IPS DF 4.7 (cell line): ENCODE data around the gene HNF1B.

Source experiments
- DNase-seq: peaks from one replicate; pipeline ENCODE4 v3.0.0-alpha.2; 2013; ENCODE audit warnings: low spot score; ENCODE audit errors: extremely low read depth

HNF1B gene

DNA sequence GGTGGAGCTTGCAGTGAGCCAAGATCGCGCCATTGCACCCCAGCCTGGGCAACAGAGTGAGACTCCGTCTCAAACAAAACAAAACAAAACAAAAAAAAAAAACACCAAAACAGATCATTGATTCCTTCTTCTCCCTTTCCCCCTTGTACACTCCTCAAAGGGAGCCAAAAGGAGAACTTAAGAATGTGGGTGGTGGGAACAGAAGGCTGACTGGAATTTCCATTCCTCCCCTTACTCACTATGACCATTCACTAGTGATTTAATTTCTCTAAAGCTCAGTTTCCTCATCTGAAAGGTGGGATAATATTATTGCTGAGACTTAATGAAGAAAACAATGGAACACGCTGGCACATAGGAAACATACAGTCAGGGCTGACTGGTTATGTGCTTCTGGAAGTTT is 17.1 kb upstream of the HNF1B start:
- DNase-seq: no peak

GRCh38 chr17:37761059-37761458 is 16.2 kb upstream of the HNF1B start:
- DNase-seq: no peak

DNA sequence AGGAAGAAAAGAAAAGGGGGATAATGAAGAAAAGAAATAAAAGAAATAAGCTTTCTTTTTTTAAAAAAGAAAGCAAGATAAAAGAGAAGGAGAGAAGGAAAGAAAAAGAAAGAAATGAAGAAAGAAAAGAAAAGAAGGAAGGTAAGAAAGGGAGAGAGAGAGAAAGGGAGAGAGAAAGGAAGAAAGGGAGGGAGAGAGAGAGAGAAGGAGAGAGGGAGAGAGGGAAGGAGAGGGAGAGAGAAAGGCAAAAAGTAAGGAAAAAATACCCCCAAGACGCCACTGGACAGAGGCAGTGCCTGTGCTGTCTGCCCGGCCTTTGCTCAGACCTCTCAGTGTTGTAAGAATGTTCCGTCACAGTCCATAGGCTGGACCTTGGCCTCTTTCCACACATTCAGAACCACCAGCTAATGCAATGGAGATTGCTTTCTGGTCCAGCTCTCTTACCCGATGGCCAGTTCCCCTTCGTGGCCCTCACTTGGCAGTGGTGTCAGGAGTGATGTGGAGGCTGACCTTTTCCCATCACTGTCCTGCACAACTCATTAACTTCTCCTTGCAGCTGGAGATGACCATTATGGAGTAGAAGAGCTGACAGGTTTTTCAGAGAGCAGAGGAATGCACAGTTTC is 14.3 kb upstream of the HNF1B start:
- DNase-seq: no peak

DNA sequence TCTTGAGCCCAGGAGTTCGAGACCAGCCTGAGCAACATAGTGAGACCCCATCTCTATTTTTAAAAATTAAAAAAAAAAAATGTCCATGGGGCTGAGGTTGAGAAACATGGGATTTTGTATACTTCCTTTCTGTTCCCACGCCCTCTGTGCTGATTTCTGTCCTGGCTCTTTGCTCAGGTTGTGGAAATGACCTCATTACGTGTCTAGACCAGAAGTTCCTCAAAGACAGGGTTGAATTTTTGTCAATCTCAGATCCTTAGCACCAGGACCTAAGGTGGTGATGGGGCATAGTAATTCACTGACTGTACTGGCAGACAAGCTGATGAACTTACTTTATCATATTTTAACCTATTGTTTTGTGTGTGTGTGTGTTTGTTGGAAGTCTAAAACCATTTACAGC is 11.2 kb upstream of the HNF1B start:
- DNase-seq: no peak

DNA sequence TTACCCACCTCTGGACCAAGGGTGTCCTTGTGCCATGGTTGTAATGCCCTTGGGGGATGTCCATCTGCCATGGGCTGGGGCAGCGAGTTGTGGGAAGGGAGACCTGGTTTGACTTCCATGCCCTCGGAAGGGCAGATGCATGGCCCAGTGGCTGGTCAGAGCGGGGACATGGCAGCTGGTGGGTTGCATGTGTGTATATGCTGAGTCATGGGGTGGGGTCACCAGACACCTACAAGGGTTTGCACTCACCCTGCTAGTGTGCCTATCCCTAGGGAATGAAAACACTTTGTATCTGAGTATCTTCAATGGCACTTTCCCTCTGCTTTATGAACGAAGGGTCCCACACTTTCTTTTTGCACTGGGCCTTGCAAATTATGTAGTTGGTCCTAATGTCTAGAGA is 10.6 kb upstream of the HNF1B start:
- no peak for DNase-seq

GRCh38 chr17:37754363-37754762 is 9.5 kb upstream of the HNF1B start:
- DNase-seq: no peak

GRCh38 chr17:37752482-37752881 is 7.6 kb upstream of the HNF1B start:
- DNase-seq: no peak

DNA sequence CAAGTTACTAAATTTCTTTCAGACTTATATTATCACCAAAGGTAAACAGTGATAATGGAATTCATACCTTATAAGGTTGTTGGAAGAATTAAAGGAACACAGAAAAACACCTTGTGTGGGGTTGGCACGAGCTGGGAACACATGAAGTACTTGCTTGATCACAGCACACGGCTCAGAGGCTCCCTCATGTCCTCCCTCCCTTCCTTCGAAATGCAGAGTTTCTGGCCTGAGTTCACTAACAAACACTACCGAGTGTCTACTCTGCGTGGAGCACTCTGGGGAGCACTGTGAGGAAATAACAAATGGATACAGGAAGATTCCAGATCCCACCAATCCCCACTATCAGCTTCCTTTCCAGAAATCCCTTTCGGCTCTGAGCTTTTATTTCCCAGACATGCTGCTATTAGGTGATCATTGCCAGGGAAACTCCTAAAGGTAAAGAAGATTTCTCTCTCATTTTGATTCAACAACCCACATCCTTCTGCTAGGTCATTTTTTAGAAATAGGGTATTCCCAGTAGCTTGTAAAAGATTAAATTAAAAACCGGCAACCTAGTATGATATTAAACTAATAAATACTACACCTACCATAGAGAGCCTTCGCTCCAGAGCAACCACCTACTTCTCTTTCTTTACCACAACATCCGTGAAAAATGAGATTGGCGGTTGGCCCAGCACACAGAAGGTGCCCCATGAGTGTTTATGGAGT is 6.1 kb upstream of the HNF1B start:
- no peak for DNase-seq

- DNase-seq: no peak
These were observed 5.4 kb upstream of the HNF1B start for GRCh38 chr17:37750292-37750691.

GRCh38 chr17:37747222-37747621 is 2.4 kb upstream of the HNF1B start:
- DNase-seq: no peak

DNA sequence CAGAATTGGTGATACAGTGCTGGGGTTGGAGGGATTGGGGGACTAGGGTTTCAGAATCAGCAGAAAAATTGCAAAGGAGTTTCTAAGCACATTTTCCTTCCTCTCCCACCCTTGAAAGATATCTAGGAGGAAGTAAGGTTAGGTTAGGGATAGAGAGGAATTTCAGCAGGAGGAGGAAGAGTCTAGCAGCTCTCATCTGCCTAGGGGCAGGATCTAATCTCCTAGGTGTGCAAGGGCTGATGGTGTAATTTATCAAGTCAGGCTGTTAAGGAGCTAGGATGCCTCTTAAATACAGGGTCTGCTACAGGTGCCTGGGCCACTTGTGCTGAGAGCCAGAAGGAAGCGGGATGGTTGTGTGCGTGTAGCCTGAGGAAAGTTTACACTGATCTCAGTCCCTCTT is 1.8 kb upstream of the HNF1B start:
- DNase-seq: no peak

DNA sequence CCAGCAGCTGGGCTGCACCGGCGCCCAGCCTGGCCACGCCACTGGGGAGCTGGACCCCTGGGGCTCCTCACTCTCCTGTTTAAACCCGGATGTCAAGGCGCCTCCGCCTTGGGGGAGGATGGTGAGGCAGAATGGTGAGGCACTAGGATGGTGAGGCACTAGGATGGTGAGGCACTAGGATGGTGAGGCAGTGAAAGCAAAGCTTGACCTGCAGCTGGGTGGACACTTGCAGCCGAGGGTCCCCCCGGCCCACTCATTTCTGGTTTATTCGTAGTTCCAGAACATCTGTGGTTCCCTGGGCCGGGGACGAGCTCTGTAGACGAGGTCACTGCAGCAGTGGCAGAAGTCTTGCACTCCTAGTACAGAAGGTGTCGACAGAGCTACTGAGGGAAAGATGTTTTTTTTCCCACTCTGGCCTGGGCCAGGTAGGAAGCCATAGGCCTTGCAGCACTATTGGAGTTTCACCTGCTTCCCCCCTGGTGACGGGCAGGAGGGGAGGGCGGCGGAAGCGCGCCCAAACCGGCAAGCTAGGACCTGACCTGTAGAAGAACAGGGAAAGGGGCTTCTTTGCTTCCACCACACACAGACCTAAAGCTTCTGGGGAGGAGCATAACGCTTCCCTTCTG is 1.1 kb upstream of the HNF1B start:
- DNase-seq: no peak

DNA sequence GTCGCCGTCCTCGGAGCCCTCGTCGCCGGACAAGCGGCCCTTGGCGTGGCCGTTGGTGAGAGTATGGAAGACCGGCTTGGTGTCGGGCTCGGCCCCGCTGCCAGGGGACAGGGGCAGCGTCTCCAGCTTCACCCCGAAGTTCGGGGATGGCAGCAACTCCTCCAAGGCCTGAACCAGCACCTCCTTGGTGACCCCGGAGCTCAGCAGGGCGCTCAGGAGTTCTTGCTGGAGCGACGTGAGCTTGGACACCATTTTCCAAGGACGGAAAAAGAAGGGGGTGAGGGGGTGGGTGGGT is 279 bp downstream of the HNF1B start:
- no peak for DNase-seq

DNA sequence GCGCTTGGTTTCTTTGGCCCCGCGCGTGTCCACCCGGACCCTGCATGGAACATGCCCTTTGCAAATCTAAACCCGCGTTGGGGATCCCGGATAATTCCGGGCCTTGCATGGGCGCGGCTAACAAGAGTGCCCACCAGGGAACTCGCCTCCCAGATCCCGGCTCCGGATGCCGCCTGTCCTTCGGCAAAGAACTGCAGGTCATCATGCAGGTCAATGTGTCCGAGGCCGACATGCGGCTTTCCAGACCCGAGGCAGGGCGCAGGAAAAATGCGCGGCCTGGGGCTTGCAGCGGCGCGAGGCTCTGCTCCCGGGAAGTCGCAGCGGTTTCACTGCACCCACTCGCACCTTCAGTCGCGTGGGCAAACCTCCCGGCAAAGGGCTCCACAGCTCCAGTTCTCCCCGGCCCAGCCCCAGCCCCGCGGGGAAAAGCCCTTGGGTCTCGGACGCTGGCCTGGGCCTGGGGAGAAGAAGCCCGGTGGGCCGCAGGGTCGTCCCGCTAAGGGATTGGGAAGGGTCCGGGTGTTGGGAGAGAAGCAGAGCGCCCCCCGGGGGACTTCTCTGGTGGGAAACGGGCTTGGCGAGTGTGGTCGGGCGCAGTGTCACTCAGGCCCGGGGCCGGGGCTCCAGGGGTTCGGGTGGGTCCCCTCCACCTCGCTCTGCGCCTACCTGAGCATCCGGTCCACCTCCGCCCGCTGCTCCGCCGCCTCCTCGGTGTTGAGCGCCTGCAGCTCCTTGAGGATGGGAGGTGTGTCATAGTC is 805 bp downstream of the HNF1B start:
- no peak for DNase-seq

GRCh38 chr17:37743612-37743874 is 1.3 kb downstream of the HNF1B start:
- no peak for DNase-seq

DNA sequence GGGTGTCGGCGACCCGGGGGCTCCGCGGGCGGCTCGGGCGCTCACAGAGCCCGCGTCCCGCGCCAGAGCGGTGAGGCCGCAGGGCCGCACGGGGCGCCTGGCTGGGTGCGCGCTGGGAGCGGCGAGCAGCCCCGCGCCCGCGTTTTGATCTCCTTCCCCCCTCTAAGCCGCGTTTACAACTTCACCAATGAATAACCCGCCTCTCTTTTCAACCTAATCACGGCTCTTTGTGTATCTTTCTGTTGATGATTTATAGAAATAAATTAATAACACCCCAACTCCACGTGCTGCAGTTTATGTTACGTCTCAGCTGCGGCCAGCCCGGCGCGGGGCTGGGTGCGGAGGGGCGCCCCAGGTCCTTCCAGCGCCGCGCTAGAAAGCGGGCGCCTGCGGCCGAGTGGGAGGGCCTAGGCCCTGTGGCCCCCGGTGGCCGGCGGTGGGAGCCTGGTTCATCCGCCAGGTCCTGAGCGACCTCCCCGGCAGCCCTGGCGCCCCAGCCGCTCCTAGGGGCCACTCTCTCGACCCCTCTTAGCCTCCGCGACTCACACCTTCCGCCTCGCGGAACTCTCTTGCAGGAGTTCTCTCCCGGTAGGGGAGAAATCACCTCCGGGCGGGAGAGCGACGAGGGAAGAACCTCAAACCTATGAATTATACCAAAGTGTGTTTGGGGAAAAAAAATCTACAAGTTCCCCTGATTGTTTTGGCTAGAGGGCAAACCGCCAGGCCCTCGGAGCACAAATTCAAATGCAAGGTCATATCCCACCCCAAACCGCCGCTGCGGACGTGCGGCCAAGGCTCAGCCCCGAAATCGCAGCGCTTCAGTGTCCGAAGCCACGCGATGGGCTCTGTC is 1.9 kb downstream of the HNF1B start:
- no peak for DNase-seq

- no peak for DNase-seq
These were observed 2.6 kb downstream of the HNF1B start for GRCh38 chr17:37742116-37742761.

DNA sequence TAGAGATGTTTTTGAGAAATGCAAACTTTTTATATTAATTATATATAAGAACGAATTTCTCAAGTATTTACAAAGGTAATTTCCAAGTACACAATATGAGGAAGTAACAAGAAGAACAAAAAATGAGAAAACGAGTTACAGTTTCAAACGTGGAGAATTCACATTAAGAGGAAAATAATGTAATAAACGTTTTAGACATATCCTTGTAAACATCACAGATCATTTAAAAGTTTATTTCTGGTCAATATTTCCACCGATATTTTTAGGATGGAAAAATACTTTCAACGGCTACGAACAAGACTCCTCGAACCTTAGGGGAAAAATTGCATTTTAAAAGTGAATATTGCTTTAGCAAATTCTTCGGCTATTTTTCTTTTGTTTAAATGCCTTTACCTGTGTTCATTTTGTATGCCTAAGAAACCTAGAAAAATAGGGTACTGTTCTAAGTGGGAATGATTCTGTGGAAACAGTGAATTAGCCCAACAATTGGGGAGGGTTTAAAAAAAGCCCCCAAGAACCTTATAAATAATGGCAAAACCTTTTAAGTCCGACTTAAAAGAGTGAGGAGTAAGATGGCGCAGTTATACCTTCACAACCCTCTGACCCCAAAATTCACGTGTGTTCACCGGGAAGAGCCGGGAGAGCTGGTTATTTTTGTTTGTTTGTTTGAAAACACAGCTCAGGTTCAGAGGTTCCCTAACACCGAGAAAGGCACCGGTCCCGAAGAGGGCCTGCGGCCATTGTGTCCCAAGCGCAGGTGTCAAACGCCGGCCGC is 3.3 kb downstream of the HNF1B start:
- no peak for DNase-seq

DNA sequence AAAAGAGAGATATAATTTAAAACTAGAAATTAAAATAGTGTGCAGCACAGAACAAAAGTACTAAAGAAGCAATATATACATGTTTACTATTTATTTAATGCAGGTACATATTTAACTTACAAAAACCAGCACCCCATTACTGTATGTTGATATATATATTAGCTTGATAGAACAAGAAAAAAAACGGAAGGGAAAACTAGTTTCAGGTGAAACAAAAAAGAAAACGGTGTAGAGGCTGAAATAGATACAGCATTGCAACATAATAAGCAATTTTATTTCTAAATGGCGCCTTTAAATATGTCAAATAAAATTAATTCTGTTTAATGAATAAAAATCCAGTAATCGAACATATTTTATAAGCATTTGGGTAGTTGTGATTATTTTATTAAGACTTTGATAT is 3.9 kb downstream of the HNF1B start:
- DNase-seq: no peak

DNA sequence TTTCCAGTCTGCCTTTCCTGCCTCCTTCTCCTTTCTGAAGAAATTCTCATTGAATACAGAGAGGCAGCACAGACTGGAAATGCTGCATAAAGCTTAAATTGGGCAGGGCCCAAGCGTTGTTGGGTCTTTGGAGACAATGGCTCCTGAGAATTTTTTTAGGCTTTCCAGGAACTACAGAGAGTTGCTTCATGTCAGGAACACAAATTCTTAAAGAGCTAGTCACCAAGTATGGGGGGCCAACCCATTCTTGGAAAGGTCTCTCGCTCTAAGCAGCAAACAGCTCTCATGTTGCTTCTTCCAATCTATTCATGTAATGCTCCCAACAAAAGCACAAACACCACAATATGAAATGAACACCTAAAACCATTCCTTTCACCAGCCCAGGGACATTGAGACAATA is 6.9 kb downstream of the HNF1B start:
- no peak for DNase-seq

DNA sequence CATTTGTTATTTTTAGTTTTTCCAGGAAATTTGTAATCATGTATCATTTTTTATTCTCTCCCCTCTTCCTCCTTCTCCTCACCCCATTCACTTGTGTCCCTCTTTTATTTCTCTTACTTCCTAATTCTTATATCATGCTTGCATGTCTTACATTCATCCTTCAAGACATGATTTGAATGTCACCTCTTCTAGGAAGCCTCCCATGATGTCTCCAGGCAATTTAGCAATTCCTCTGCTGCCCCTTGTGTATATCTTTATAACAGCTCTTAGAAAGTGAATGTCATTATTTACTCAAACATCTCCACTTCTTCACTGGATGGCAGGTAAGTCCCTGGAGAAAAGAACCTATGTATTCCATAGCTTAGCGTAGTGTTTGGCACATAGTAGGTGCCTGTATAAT is 7.8 kb downstream of the HNF1B start:
- DNase-seq: no peak
